Femur (tissue), 1 donor: ENCODE results near the gene RETSAT.

Source experiments
- DNase-seq: peaks from one replicate; pipeline ENCODE4 v3.0.0-alpha.2; 2017

The RETSAT gene

GRCh38 chr2:85303780-85304531, 50.4 kb downstream of the RETSAT start:
- DNase-seq, result no peak

GRCh38 chr2:85302121-85302520, 52.2 kb downstream of the RETSAT start:
- DNase-seq, result no peak
